ENCODE measurements around the gene ADARB1. TPM values are rescaled to one million over a fixed set of nuclear protein-coding genes. Genes with fewer than 3 reads are reported as not detected.

The ADARB1 gene
- total RNA-seq, 1 experiment from 2014 or later: 36.6 TPM

GRCh38 chr21:45110873-45111624, 36.7 kb downstream of the ADARB1 start:
- DNase-seq (ENCODE audit: extremely low read depth, low read depth): no peak

GRCh38 chr21:45111703-45112102, 37.3 kb downstream of the ADARB1 start:
- DNase-seq (ENCODE audit: extremely low read depth, low read depth): no peak

- DNase-seq (ENCODE audit: extremely low read depth, low read depth): no peak
Measured at GRCh38 chr21:45112371-45112770, 38.0 kb downstream of the ADARB1 start.

- DNase-seq (ENCODE audit: extremely low read depth, low read depth): no peak
Measured at GRCh38 chr21:45113543-45113942, 39.2 kb downstream of the ADARB1 start.

GRCh38 chr21:45114072-45114471, 39.7 kb downstream of the ADARB1 start:
- no peak for DNase-seq (ENCODE audit: extremely low read depth, low read depth)

- no peak for DNase-seq (ENCODE audit: extremely low read depth, low read depth)
Measured at GRCh38 chr21:45114475-45114874, 40.1 kb downstream of the ADARB1 start.

GRCh38 chr21:45115141-45115540, 40.8 kb downstream of the ADARB1 start:
- DNase-seq (ENCODE audit: extremely low read depth, low read depth): no peak

- DNase-seq (ENCODE audit: extremely low read depth, low read depth): no peak
Measured at GRCh38 chr21:45116066-45116465, 41.7 kb downstream of the ADARB1 start.

GRCh38 chr21:45117314-45117713, 42.9 kb downstream of the ADARB1 start:
- no peak for DNase-seq (ENCODE audit: extremely low read depth, low read depth)

- no peak for DNase-seq (ENCODE audit: extremely low read depth, low read depth)
Measured at GRCh38 chr21:45118099-45118498, 43.7 kb downstream of the ADARB1 start.

- no peak for DNase-seq (ENCODE audit: extremely low read depth, low read depth)
Measured at GRCh38 chr21:45119812-45120211, 45.4 kb downstream of the ADARB1 start.

- DNase-seq (ENCODE audit: extremely low read depth, low read depth): no peak
Measured at GRCh38 chr21:45120975-45121374, 46.6 kb downstream of the ADARB1 start.

- DNase-seq (ENCODE audit: extremely low read depth, low read depth): no peak
Measured at GRCh38 chr21:45122030-45122429, 47.6 kb downstream of the ADARB1 start.

GRCh38 chr21:45122432-45123132, 48.2 kb downstream of the ADARB1 start:
- no peak for DNase-seq (ENCODE audit: extremely low read depth, low read depth)

- DNase-seq (ENCODE audit: extremely low read depth, low read depth): no peak
Measured at GRCh38 chr21:45123440-45123839, 49.1 kb downstream of the ADARB1 start.

GRCh38 chr21:45124596-45124995, 50.2 kb downstream of the ADARB1 start:
- no peak for DNase-seq (ENCODE audit: extremely low read depth, low read depth)

GRCh38 chr21:45125357-45125756, 51.0 kb downstream of the ADARB1 start:
- DNase-seq (ENCODE audit: extremely low read depth, low read depth): no peak

- no peak for DNase-seq (ENCODE audit: extremely low read depth, low read depth)
Measured at GRCh38 chr21:45126204-45126626, 51.8 kb downstream of the ADARB1 start.

GRCh38 chr21:45126983-45127382, 52.6 kb downstream of the ADARB1 start:
- no peak for DNase-seq (ENCODE audit: extremely low read depth, low read depth)

- no peak for DNase-seq (ENCODE audit: extremely low read depth, low read depth)
Measured at GRCh38 chr21:45127937-45128336, 53.6 kb downstream of the ADARB1 start.

- peak; percentile 72 for DNase-seq (ENCODE audit: extremely low read depth, low read depth)
Measured at GRCh38 chr21:45128613-45129188, 54.3 kb downstream of the ADARB1 start.
